CD1c-positive myeloid dendritic cell (primary cell): ENCODE results near the gene CSDE1.
"Not testable (repeated sequence)": the region's sequence is repeated elsewhere in the genome, so short reads cannot be mapped to it uniquely, and the experiment has no call there.

Experiments used
- DNase-seq: peaks from one replicate; pipeline ENCODE4 v3.0.0-alpha.2; 2016; ENCODE audit errors: extremely low spot score

CSDE1 gene

DNA sequence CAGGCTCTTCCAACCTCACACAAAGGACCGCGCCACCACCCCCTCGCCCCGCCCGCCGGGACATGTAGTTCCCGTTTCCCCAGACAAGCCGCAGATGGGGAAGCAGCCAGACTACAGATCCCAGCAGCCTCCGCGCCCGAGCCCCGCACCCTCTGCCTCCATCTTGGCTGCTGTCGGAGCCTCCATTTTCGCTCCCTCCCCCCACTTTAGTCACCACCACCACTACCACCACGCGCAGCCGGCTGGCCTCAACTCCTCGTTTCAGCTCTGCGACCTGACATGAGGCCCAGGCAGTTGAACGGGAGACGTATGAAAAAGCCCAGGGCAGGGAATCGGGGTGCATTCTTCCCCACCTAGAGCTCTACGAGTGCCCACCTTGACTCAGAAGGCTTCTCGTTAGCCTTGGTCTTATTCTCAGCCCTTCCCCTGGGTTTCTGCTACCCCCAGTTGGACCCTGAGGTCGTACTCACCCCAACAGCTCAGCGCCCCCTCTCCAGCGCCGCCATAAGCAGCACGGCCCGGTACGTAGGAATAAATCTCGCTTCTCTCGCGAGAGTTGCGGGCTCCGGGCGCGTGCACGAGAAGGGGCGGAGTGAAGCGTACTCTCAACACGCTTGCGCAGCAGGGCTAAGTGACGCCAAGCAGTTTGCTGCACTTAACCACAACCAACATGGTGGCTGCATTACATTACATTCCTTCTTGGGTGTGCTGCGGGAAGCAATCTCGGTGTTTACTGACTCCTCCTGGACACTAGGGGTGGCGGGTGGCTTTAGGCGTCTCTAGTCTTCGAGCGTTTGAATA is at the start of gene CSDE1:
TSS of gene CSDE1 (minus strand) at position 530 of the 801 bp plus-strand sequence. CDS start 18,094 bp downstream, outside the sequence.
- peak; percentile 100 for DNase-seq

DNA sequence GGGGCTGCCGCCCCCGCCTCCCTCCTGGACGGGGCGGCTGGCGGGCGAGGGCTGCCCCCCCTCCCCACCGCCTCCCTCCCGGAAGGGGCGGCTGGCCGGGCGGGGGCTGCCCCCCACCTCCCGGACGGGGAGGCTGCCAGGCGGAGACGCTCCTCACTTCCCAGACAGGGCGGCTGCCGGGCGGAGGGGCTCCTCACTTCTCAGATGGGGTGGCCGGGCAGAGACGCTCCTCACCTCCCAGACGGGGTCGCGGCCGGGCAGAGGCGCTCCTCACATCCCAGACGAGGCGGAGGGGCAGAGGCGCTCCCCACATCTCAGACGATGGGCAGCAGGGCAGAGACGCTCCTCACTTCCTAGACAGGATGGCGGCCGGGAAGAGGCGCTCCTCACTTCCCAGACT is 46.7 kb upstream of the CSDE1 start:
- not testable (repeated sequence) for DNase-seq

DNA sequence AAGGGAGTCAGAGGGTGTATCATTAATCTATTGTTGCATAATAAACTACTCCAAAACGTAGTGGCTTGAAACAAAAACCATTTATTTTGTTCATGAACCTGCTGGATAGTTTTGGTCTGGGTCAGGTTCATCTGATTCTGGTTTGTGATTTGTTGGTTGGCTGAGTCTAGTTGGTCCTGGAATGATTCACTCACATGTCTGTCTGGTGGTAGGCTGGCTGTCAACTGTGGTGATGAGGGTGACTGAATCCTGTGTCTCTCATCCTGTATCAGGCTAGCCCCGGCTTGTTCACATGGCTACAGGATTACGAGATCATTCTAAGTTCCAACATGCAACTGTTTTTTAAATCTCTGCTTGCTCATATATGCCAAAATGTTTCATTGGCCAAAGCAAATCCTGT is 45.2 kb upstream of the CSDE1 start:
- no peak for DNase-seq

DNA sequence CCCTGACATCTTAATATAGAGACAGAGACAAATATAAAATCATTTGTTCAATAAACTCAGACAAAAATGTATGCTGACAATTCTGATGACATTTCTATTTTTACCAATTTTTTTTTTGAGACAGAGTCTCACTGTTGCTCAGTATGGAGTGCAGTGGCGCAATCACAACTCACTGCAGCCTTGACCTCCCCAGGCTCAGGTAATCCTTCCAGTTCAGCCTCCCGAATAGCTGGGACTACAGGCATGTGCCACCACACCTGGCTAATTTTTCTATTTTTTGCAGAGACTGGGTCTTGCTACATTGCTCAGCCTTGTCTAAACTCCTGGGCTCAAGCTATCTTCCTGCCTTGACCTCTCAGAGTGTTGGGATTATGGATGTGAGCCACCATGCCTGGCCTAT is 36.3 kb upstream of the CSDE1 start:
- no peak for DNase-seq

DNA sequence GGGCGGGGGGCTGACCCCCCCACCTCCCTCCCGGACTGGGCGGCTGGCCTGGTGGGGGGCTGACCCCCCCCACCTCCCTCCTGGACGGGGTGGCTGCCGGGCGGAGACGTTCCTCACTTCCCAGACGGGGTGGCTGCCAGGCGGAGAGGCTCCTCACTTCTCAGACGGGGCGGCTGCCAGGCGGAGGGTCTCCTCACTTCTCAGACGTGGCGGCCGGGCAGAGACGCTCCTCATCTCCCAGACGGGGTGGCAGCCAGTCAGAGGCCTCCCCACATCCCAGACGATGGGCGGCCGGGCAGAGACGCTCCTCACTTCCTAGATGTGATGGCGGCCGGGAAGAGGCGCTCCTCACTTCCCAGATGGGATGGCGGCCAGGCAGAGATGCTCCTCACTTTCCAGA is 32.8 kb upstream of the CSDE1 start:
- DNase-seq, result not testable (repeated sequence)

DNA sequence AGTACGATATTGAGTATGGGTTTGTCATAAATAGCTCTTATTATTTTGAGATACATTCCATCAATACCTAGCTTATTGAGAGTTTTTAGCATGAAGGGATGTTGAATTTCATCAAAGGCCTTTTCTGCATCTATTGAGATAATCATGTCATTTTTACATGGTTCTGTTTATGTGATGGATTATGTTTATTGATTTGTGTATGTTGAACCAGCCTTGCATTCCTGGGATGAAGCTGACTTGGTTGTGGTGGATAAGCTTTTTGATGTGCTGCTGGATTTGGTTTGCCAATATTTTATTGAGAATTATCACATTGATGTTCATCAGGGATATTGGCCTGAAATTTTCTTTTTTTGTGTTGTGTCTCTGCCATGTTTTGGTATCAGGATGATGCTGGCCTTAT is 28.7 kb upstream of the CSDE1 start:
- not testable (repeated sequence) for DNase-seq

DNA sequence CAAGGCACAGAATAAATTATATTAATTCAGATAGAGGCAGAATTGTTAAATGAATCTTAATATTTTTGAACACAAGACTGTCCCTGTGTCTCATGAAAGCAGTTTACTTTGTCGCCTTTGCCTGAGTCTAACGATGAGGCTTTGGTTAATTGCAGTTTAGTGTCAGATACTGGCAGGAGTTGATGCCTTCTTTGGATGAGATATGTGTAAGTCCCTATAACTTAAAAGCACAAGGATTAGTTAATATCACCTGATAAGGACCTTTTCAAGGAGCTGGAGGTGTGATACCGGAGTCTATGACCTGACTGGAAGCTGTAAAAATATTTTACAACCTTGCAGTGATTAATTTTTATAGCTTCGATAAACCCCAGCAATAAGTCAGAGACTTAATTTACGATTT is 24.7 kb upstream of the CSDE1 start:
- DNase-seq, result no peak

DNA sequence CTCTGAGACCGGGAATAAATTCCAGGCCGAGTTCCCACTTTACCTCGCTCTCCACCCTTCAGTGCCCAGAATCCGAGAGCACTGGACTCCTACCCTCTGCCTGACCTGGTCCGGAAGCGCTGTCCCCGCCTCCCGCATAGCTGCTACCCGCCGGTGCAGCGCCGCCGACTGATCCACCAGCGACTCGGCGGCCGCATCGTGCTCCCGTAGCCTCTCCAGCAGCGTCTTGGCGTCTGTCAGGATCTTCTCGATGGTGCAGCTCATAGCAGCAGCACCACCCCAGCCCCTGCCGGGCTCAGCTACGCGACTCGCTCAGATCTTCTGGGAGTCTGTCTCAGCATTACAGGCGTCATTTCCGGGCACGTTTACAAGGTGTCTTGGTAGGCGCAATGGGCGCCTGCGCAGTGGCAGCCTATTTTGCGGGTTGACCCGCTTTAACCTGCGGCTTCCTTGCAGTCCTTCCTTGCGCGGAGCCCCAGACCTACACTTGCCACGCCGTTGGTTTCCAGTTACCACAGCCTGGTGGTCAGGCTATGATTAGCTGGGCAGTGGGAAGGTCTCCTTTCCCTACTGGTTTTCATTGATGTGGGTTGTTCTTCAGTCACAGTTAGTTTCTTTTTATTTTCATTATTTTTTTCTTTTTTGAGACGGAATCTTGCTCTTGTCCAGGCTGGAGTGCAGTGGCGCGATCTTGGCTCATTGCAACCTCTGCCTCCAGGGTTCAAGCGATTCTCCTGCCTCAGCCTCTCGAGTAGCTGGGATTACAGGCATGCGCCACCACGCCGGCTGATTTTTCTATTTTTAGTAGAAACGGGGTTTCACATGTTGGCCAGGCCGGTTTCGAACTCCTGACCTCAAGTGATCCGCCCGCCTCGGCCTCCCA is 22.8 kb upstream of the CSDE1 start, which contains the start of gene SIKE1:
TSS of gene SIKE1 (minus strand) at position 342 of the 883 bp plus-strand sequence. CDS start at position 264, 78 bp downstream.
- peak; percentile 95 for DNase-seq

DNA sequence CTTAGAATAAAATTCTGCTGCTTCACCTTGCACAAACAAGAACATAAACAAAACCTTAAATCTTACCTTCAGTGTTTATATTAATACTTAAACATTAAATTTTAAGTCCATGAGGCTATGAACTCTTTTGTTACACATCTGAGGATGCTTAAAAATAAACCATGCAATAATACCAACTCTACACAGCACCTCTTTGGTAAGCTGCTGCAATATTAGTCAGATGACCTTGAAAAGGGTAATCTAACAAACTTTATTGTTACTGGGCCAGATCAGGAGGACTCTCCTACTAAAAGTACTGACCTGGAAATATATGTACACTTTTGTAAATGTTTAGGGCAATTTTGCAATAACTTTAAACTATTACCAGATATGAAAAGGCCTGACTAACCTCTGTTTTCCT is 21.9 kb upstream of the CSDE1 start:
- no peak for DNase-seq

DNA sequence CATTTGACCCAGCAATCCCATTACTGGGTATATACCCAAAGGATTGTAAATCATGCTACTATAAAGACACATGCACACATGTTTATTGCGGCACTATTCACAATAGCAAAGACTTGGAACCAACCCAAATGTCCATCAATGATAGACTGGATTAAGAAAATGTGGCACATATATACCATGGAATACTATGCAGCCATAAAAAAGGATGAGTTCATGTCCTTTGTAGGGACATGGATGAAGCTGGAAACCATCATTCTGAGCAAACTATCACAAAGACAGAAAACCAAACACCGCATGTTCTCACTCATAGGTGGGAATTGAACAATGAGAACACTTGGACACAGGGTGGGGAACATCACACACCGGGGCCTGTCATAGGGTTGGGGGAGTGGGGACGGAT is 18.9 kb upstream of the CSDE1 start:
- not testable (repeated sequence) for DNase-seq

DNA sequence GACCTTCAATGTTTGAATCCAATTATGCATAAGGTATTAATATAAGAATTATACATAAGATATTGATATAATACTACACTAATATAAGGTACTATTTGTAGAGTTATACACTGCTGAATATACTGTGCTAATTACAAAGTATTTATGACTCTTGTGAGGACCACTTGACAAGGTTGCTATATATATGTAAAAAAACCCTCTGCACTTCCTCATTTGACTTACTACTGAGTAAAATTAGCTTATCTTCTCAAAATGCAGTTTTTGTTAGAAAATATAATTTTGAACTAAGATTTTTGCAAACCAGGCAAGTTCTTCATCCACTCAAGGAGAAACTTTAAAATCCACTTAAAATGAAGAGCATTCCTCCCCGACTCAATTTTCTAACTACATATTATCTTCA is 14.2 kb upstream of the CSDE1 start:
- no peak for DNase-seq

DNA sequence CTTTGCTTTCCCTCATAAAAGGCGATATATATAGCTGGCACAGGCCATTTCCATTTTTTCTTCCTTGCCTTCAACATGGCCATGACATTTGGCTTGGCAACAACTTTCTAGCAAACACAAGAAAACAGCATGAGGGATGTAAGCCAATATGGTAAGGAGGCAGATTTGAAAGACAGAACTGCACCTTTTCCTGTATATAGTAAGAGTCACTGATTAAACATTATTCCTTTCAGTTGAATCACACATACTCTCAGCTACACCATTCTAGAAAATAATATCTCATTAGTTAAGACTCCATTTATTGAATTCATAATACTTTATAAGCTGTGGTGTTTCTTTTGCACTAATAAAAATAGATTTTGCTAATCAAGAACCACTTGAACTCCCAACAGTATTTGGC is 13.2 kb upstream of the CSDE1 start:
- no peak for DNase-seq

DNA sequence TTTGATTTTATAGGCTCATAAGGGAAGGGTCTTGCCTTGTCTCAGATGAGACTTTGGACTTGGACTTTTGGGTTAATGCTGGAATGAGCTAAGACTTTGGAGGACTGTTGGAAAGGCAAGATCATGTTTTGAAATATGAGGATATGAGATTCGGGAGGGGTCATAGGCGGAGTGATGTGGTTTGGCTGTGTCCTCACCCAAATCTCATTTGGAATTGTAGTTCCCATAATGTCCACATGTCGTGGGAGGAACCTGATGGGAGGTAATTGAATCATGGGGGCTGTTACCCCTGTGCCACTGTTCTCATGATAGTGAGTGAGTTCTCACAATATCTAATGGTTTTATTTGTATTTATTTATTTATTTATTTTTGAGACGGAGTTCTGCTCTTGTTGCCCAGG is 6.9 kb upstream of the CSDE1 start:
- peak; percentile 46 for DNase-seq

DNA sequence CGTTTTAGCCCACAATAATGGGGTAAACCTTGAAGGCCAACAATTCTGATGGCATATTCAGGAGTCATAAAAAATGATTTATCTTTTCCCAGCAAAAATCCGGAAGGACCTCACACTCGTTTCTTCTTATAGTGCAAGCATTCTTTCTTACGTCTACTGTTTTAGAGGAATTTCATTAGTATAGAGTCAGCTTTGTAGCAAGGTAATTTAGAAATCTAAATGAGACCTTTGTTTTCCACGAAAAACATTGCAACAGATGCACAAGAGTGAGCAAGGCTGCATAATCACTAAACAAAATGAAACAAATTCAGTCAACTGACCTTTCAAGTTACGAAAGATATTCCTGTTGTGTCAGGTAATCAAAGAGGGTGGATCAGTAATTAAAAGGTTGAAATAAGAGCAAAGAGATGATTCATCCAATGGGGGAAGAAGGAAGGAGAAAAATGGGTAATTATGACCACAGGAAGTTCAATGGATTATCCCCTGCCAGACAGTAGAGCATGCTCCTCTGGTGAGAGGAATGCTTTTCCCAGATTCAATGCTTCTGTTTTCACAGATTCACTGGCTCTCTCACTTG is 560 bp upstream of the CSDE1 start:
- no peak for DNase-seq

DNA sequence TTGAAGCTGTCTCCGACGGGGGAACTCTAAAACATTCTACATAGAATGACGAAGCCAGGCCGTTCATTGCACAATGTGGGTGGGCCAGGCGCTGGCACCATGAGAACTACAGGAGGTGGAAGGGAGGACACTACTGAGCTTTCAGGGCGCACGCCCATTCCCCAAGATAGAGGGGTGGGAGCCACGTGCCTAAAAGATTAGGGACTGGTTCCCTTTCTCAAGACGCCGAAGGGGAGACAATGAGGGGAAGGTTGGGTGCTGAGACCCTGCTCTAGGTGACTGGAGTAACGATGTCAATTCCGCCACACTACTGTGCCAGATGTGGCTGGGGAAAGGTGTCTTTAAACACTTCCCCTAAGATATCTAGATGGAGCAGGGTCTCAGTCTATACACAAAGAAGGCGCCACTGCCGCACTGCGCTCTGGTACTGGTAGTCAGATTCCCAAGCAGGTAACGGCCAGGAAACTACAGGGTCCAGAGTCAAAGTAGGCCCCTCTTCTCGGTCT is 782 bp downstream of the CSDE1 start:
- DNase-seq, result peak; percentile 60

DNA sequence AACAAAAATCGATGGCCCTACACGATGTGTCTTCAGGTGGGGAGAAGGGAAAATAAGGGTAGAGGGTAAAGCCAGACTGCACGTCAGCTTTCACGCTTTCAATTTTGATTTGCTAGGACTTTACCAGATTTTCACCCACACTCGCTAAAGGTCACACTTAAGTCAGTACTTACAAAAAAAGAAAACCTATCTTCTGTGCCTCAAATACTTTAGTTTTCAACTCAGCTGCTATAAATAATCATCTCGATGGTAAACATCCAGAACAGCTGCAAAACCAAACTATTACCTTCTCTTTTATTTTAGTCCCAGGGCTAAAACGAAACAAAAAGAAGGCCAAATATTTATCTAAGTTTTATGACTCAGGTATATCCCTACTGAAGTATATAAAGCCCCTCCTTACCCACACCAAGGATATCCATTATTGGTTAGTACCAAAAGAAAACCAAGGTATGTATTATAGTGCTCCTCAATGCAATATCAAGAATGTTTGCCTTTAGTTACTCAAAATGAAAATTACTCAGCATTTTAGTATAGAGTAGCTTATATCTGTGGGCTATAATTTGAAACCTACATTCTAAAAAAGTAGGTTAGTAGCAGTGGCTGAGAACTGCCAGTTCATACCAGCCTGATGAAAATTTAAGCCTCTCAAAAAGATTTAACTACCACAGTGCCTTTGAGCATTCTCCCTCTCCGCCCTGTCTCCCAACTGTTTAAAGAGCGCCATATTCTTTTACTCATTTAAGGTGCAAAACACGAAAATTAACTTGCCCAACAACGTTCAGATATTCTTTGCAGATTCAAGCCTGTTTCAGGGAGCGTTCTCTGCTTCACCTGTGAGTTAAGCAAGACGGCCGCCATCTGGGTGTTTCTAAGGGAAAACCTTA is 1.5 kb downstream of the CSDE1 start:
- DNase-seq, result no peak

DNA sequence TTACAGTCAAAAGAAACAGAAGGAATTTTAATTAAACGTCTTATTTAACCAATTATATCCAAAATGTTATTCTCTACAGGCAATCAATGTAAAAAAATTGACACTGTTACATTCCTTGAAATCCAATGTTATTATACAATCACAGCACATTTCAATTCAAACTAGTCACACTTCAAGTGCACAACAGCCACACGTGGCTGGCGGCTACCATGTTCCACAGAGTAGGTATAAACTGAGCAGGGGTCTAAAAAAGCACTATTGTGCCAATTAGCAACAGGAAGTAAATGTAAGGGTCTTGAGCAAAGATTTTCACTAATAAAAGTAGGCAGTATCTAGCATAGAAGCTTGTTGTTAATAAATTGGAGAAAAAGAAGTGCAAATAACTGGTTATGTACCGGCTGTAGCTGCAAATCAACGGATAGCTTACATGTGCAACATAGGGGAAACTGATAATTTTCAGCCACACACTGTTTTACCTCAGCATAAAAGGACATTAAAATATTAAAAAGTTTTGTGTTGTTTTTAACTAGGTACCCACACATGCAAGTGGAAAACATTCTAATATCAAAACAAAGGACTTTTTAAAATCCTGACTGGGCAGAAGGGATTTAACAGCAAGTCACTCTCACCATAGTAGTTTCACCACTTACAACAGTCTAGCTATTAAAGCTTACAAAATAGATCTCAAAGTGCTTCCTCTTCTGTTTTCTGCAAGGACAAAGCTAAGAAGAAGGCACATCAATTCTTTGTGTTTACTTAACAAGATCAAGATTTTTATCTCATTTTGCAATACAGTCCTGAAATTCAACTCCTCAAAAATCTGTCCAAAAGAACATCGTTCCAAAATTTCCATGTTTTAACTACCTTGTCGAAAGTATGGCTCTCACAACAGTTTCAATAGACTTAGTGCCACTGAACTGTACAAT is 2.5 kb downstream of the CSDE1 start:
- DNase-seq, result peak; percentile 55

DNA sequence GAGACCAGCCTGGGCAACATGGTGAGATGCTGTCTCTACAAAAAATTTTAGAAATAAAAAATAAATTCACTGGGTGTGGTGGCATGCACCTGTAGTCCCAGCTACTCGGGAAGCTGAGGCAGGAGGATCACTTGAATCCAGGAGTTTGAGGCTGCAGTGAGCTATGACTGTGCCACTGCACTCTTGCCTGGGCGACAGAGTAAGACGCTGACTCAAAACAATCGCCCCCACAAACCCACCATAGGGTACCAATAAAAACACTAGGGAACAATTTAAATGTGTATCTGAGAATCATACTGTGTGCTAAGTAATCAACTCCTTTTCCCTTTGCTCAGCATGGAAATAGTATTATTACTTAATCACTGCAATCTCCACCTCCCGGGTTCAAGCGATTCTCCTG is 4.1 kb downstream of the CSDE1 start:
- not testable (repeated sequence) for DNase-seq

DNA sequence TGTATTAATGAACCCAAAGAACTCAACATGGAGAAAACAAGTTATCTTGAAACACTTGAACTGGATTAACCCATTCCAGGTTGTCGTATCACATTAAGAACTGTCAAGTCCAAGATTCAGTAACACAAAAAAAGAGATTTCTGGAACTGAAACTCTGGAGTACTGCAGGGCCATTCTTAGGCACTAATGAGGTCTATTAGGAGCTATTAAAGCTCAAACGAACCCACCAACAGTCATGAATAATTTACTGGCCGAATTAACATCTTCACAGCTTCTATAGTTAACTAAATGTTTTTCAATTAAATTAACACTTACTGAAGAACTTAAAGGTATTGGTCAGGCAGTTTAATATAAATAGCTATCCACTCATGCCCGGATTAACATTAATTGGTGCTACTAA is 4.6 kb downstream of the CSDE1 start:
- no peak for DNase-seq

DNA sequence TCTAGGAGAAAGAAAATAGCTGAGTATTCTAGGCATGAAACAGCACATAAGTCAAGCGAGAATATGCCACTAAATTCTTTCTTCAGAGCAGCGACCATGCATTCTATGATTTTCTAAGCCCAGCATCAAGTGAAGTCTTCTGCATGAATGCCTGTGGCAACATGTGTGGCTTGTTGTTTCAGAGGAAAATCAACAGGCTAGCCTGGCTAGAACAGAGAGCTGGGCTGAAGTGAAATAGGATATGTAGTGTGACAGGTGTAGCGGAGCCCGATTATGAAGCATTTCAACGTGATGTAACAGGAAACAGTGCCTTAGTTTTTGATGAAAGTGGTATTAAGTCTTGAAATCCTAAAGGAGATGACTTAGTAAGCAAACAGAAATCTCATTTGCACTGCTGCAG is 7.0 kb downstream of the CSDE1 start:
- no peak for DNase-seq
